ENCODE data around the gene BAHCC1.
"Not testable (repeated sequence)": the region's sequence is repeated elsewhere in the genome, so short reads cannot be mapped to it uniquely, and the experiment has no call there.

Gene BAHCC1

GRCh38 chr17:81424151-81425017 lies 29.1 kb downstream of the BAHCC1 start:
- H3K4me3 ChIP-seq (ENCODE audit: low read depth, low read length) = no peak overlapping the region
- TF ChIP-seq CTCF (IDR thresholded peaks at IDR 0.05; ENCODE audit: borderline replicate concordance, insufficient read depth, low read depth, low read length) = no peak

GRCh38 chr17:81425041-81425440 lies 29.8 kb downstream of the BAHCC1 start:
- H3K4me3 ChIP-seq (ENCODE audit: low read depth, low read length) = not testable (repeated sequence)

GRCh38 chr17:81425716-81426392 lies 30.6 kb downstream of the BAHCC1 start:
- not testable (repeated sequence) for H3K4me3 ChIP-seq (ENCODE audit: low read depth, low read length)

GRCh38 chr17:81426393-81427172 lies 31.3 kb downstream of the BAHCC1 start:
- no peak overlapping the region for H3K4me3 ChIP-seq (ENCODE audit: low read depth, low read length)
- TF ChIP-seq CTCF (IDR thresholded peaks at IDR 0.05; ENCODE audit: borderline replicate concordance, insufficient read depth, low read depth, low read length) = no peak

GRCh38 chr17:81427173-81428120 lies 32.2 kb downstream of the BAHCC1 start:
- TF ChIP-seq CTCF (IDR thresholded peaks at IDR 0.05; ENCODE audit: borderline replicate concordance, insufficient read depth, low read depth, low read length) = no peak
- no peak overlapping the region for H3K4me3 ChIP-seq (ENCODE audit: low read depth, low read length)

- H3K4me3 ChIP-seq (ENCODE audit: low read depth, low read length) = no peak overlapping the region
- no peak for TF ChIP-seq CTCF (IDR thresholded peaks at IDR 0.05; ENCODE audit: borderline replicate concordance, insufficient read depth, low read depth, low read length)
These were observed 32.9 kb downstream of the BAHCC1 start for GRCh38 chr17:81428121-81428515.

GRCh38 chr17:81428516-81428915 lies 33.3 kb downstream of the BAHCC1 start:
- no peak for TF ChIP-seq CTCF (IDR thresholded peaks at IDR 0.05; ENCODE audit: borderline replicate concordance, insufficient read depth, low read depth, low read length)
- H3K4me3 ChIP-seq (ENCODE audit: low read depth, low read length) = no peak overlapping the region
